Measurements from ENCODE around the gene OTULIN.

Gene OTULIN

DNA sequence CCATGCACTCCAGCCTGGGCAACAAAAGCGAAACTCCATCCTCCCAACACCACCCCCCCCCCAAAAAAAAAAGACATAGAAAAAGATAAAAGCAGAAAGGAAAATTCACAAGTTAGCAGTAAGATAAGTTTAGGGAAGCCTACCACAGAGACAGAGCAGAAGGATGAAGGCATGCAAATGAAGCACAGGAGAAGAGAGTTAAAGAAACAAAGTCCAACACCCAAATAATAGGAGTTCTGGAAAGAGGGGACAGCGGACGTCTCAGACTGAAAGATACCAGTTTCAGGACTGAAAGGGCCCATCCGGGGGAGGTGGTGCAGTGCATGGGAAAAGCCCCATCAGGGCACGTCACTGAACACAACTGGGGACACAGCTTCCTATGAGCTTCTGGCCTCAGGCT, 54.3 kb downstream of the OTULIN start:
- Histone ChIP-seq H3K9ac (ENCODE audit: low read depth, low read length) (no peak overlapping the region), H3K4me1 (ENCODE audit: insufficient read depth, low read length) (no peaks in the 10 kb centered on the region), H3K27me3 (ENCODE audit: insufficient read depth, low read length, poor library complexity) (no peaks in the 10 kb centered on the region), H3K4me3 (ENCODE audit: low read depth in 1 of 2, low read length in 2 of 2) (no peak overlapping the region), H3K36me3 (ENCODE audit: insufficient read depth, low read length) (peaks cover 55% of the 10 kb centered on the region), H4K20me1 (ENCODE audit: insufficient read depth, low read length) (0 out of 2 replicates have a peak, but pooled peaks cover 5% of the 10 kb centered on the region), H3K79me2 (ENCODE audit: insufficient read depth, low read length) (no peaks in the 10 kb centered on the region), H3K4me2 (ENCODE audit: insufficient read depth, low read length) (no peak overlapping the region), H3K9me3 (ENCODE audit: insufficient read depth, low read length, severe bottlenecking) (no peaks in the 10 kb centered on the region), H3K27ac (ENCODE audit: low read length) (no peak overlapping the region), H2AFZ (ENCODE audit: low read depth, low read length) (no peak overlapping the region)
- DNase-seq: no peak
- TF ChIP-seq, protein P1, sequence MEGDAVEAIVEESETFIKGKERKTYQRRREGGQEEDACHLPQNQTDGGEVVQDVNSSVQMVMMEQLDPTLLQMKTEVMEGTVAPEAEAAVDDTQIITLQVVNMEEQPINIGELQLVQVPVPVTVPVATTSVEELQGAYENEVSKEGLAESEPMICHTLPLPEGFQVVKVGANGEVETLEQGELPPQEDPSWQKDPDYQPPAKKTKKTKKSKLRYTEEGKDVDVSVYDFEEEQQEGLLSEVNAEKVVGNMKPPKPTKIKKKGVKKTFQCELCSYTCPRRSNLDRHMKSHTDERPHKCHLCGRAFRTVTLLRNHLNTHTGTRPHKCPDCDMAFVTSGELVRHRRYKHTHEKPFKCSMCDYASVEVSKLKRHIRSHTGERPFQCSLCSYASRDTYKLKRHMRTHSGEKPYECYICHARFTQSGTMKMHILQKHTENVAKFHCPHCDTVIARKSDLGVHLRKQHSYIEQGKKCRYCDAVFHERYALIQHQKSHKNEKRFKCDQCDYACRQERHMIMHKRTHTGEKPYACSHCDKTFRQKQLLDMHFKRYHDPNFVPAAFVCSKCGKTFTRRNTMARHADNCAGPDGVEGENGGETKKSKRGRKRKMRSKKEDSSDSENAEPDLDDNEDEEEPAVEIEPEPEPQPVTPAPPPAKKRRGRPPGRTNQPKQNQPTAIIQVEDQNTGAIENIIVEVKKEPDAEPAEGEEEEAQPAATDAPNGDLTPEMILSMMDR (IDR thresholded peaks at IDR 0.05; ENCODE audit: borderline replicate concordance, extremely low read depth, low read length, poor library complexity, severe bottlenecking): no peak
- no peak for TF ChIP-seq EZH2 (IDR thresholded peaks at IDR 0.05; ENCODE audit: borderline replicate concordance, low read depth, low read length, severe bottlenecking)
- ATAC-seq (ENCODE audit: insufficient read depth, low read depth): no peak

DNA sequence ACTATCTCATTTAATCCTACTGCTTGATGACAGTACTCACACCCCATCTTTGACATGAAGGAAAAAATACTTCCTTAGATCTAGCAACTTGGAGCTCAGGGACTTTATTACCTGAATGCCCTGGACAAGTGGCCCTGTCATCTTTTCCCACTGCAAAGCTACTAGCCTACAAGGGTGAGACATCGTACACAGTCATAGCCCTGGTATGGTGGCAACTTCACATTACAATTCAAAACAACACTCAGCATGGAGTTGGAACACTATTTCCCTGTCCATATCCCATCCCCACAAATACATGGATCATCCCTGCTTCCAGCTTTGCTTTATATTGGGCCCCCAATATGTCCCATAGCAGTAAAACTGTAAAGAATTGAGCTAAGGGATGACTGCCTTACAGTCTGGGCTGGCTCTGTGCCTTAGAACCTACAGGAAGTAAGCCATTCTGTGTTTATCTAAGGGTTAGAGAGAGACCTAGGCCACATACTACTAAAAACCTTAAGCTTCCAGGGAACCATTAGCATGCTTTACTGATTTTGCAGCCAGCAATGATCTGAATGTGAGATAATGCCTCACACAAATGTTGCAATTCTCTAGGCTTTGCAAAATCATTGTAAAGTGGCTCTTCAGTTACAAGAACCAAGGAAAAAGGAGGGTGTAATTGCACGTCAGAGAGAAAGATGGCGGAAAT, 55.9 kb downstream of the OTULIN start:
- Histone ChIP-seq H3K4me1 (ENCODE audit: insufficient read depth, low read length) (no peaks in the 10 kb centered on the region), H3K36me3 (ENCODE audit: insufficient read depth, low read length) (peaks cover 48% of the 10 kb centered on the region), H2AFZ (ENCODE audit: low read depth, low read length) (no peak overlapping the region), H3K27ac (ENCODE audit: low read length) (no peak overlapping the region), H3K4me2 (ENCODE audit: insufficient read depth, low read length) (no peak overlapping the region), H3K79me2 (ENCODE audit: insufficient read depth, low read length) (no peaks in the 10 kb centered on the region), H3K9me3 (ENCODE audit: insufficient read depth, low read length, severe bottlenecking) (no peaks in the 10 kb centered on the region), H3K9ac (ENCODE audit: low read depth, low read length) (no peak overlapping the region), H3K27me3 (ENCODE audit: insufficient read depth, low read length, poor library complexity) (no peaks in the 10 kb centered on the region), H4K20me1 (ENCODE audit: insufficient read depth, low read length) (no peaks in the 10 kb centered on the region), H3K4me3 (ENCODE audit: low read depth in 1 of 2, low read length in 2 of 2) (no peak overlapping the region)
- TF ChIP-seq, protein P1 (IDR thresholded peaks at IDR 0.05; ENCODE audit: borderline replicate concordance, extremely low read depth, low read length, poor library complexity, severe bottlenecking): no peak
- TF ChIP-seq EZH2 (IDR thresholded peaks at IDR 0.05; ENCODE audit: borderline replicate concordance, low read depth, low read length, severe bottlenecking): no peak
- 0 out of 3 replicates have a peak, but pooled peaks have one; percentile 35 for ATAC-seq (ENCODE audit: insufficient read depth, low read depth)
- no peak for DNase-seq

DNA sequence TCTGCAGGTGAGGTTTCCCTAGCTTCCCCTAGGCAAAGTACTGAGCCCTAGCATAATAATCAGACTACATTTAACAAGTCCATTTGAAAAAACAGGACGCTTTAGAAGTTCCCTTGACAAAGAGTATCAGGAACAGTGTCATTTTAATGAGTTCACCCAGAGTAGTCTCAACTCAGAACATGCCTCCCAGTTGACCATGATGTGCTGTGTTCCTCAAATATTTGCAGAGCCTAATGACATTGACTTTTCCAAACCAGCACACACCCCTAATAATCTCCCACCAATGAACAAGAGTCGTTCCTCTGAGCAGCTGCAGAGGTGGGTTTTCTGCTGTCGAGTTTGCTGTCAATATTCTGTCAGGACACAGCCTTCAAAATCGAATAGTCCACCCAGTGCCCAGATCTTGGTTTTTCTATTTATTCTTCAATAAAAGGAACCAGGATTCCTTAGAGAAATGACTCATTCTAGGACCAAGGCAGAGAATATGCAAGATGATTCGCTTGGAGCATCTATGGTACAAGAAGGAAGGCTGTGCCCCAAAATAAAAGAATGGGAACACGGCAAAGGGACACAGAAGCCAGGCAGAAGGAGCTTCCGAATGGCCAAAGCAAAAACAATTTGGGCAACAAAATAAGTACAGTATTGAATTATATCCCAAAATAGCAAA, 57.6 kb downstream of the OTULIN start:
- H3K27ac ChIP-seq (ENCODE audit: low read length): no peak overlapping the region
- H3K36me3 ChIP-seq (ENCODE audit: insufficient read depth, low read length): peaks cover 44% of the 10 kb centered on the region
- no peaks in the 10 kb centered on the region for H3K79me2 ChIP-seq (ENCODE audit: insufficient read depth, low read length)
- H3K9me3 ChIP-seq (ENCODE audit: insufficient read depth, low read length, severe bottlenecking): no peaks in the 10 kb centered on the region
- TF ChIP-seq, protein P1 (IDR thresholded peaks at IDR 0.05; ENCODE audit: borderline replicate concordance, extremely low read depth, low read length, poor library complexity, severe bottlenecking): no peak
- no peak for TF ChIP-seq EZH2 (IDR thresholded peaks at IDR 0.05; ENCODE audit: borderline replicate concordance, low read depth, low read length, severe bottlenecking)
- no peak overlapping the region for H3K9ac ChIP-seq (ENCODE audit: low read depth, low read length)
- H3K4me3 ChIP-seq (ENCODE audit: low read depth in 1 of 2, low read length in 2 of 2): no peak overlapping the region
- ATAC-seq (ENCODE audit: insufficient read depth, low read depth) (no peak), DNase-seq (no peak)
- H3K27me3 ChIP-seq (ENCODE audit: insufficient read depth, low read length, poor library complexity): no peaks in the 10 kb centered on the region
- no peaks in the 10 kb centered on the region for H3K4me1 ChIP-seq (ENCODE audit: insufficient read depth, low read length)
- no peak overlapping the region for H3K4me2 ChIP-seq (ENCODE audit: insufficient read depth, low read length)
- H2AFZ ChIP-seq (ENCODE audit: low read depth, low read length): no peak overlapping the region
- no peaks in the 10 kb centered on the region for H4K20me1 ChIP-seq (ENCODE audit: insufficient read depth, low read length)

Measured in DND-41 (cell line).